ENCODE measurements around the gene NECTIN1.

Gene NECTIN1

GRCh38 chr11:119638851-119639250 is 90.1 kb downstream of the NECTIN1 start:
- Histone ChIP-seq H3K36me3 (no peaks in the 10 kb centered on the region), H3K4me1 (ENCODE audit: control insufficient read depth in 1 of 2, insufficient read depth in 1 of 2, low read depth in 1 of 2, low read length in 1 of 2) (no peaks in the 10 kb centered on the region)

GRCh38 chr11:119637481-119637880 is 91.5 kb downstream of the NECTIN1 start:
- Histone ChIP-seq H3K4me3 (ENCODE audit: low read depth in 1 of 2, low read length in 1 of 2) (no peak overlapping the region), H3K27ac (no peak overlapping the region), H3K27me3 (peaks cover 10% of the 10 kb centered on the region), H3K36me3 (no peaks in the 10 kb centered on the region), H3K9me3 (no peaks in the 10 kb centered on the region), H3K4me1 (ENCODE audit: control insufficient read depth in 1 of 2, insufficient read depth in 1 of 2, low read depth in 1 of 2, low read length in 1 of 2) (no peaks in the 10 kb centered on the region)
- TF ChIP-seq CTCF (IDR thresholded peaks at IDR 0.05): no peak

More at GRCh38 chr11:119638851-119639250, 90.1 kb downstream of the NECTIN1 start:
- TF ChIP-seq CTCF (IDR thresholded peaks at IDR 0.05): no peak
- H3K27me3 ChIP-seq: peaks cover 10% of the 10 kb centered on the region
- H3K9me3 ChIP-seq: no peaks in the 10 kb centered on the region
- H3K27ac ChIP-seq: no peak overlapping the region
- no peak overlapping the region for H3K4me3 ChIP-seq (ENCODE audit: low read depth in 1 of 2, low read length in 1 of 2)

- peaks cover 10% of the 10 kb centered on the region for H3K27me3 ChIP-seq
- H3K9me3 ChIP-seq: no peaks in the 10 kb centered on the region
- TF ChIP-seq CTCF (IDR thresholded peaks at IDR 0.05): no peak
- H3K4me1 ChIP-seq (ENCODE audit: control insufficient read depth in 1 of 2, insufficient read depth in 1 of 2, low read depth in 1 of 2, low read length in 1 of 2): no peaks in the 10 kb centered on the region
- H3K27ac ChIP-seq: no peak overlapping the region
- no peaks in the 10 kb centered on the region for H3K36me3 ChIP-seq
- H3K4me3 ChIP-seq (ENCODE audit: low read depth in 1 of 2, low read length in 1 of 2): no peak overlapping the region
Measured at GRCh38 chr11:119635776-119636175, 93.2 kb downstream of the NECTIN1 start.

- no peaks in the 10 kb centered on the region for H3K4me1 ChIP-seq (ENCODE audit: control insufficient read depth in 1 of 2, insufficient read depth in 1 of 2, low read depth in 1 of 2, low read length in 1 of 2)
- H3K27ac ChIP-seq: no peak overlapping the region
- no peak for TF ChIP-seq CTCF (IDR thresholded peaks at IDR 0.05)
- no peak overlapping the region for H3K4me3 ChIP-seq (ENCODE audit: low read depth in 1 of 2, low read length in 1 of 2)
- peaks cover 8% of the 10 kb centered on the region for H3K27me3 ChIP-seq
- H3K9me3 ChIP-seq: no peaks in the 10 kb centered on the region
- no peaks in the 10 kb centered on the region for H3K36me3 ChIP-seq
Measured at GRCh38 chr11:119635041-119635740, 93.8 kb downstream of the NECTIN1 start.

GRCh38 chr11:119634301-119634700 is 94.7 kb downstream of the NECTIN1 start:
- Histone ChIP-seq H3K27me3 (no peaks in the 10 kb centered on the region), H3K4me3 (ENCODE audit: low read depth in 1 of 2, low read length in 1 of 2) (no peak overlapping the region), H3K9me3 (no peaks in the 10 kb centered on the region), H3K27ac (no peak overlapping the region), H3K4me1 (ENCODE audit: control insufficient read depth in 1 of 2, insufficient read depth in 1 of 2, low read depth in 1 of 2, low read length in 1 of 2) (no peaks in the 10 kb centered on the region), H3K36me3 (no peaks in the 10 kb centered on the region)
- TF ChIP-seq CTCF (IDR thresholded peaks at IDR 0.05): no peak

Data from neutrophil (primary cell).